Left lung (tissue), 10 donors: ENCODE measurements around the gene KIRREL3. TPM values are rescaled to one million over a fixed set of nuclear protein-coding genes. Genes with fewer than 3 reads are reported as not detected.

Source experiments
- ATAC-seq: fragments of 200-7000 bp; cut with Tn5 transposase; one replicate; pipeline ENCODE4 v1.9.1; 2020; ENCODE audit warnings: moderate library complexity
- DNase-seq, 4 donors: peaks; one replicate each; pipeline ENCODE4 v3.0.0-alpha.2; 2013 to 2020
- H3K27ac ChIP-seq, 2 donors: fragments of 200-600 bp; sonication (generic) in 1 of 2; one replicate each; pipeline versions ENCODE4 v1.5.0 to v1.8.0; 2020 to 2021
- H3K27me3 ChIP-seq, 2 donors: fragments of 200-600 bp; sonication (generic) in 1 of 2; one replicate each; pipeline versions ENCODE4 v1.5.0 to v1.8.0; 2020 to 2021
- H3K36me3 ChIP-seq, 2 donors: fragments of 200-600 bp; sonication (generic) in 1 of 2; one replicate each; pipeline versions ENCODE4 v1.5.0 to v1.8.0; 2020 to 2021
- H3K4me1 ChIP-seq, 2 donors: fragments of 200-600 bp; one replicate each; pipeline ENCODE4 v1.8.0; 2021
- H3K4me3 ChIP-seq, 2 donors: fragments of 200-600 bp; sonication (generic) in 1 of 2; one replicate each; pipeline versions ENCODE4 v1.5.0 to v1.8.0; 2020 to 2021; ENCODE audit warnings: mild to moderate bottlenecking in 1 of 2
- H3K9me3 ChIP-seq, 2 donors: fragments of 200-600 bp; sonication (generic) in 1 of 2; one replicate each; pipeline versions ENCODE4 v1.5.0 to v1.8.0; 2020 to 2021
- CTCF ChIP-seq, 2 donors: fragments of 200-600 bp; sonication (generic) in 1 of 2; IDR thresholded peaks; one replicate each; pipeline versions ENCODE4 v1.5.0 to v1.8.0; 2021; ENCODE audit warnings: antibody characterized with exemption in 2 of 2
- intact Hi-C, 2 donors: fragments of 100-400 bp; cut with DNase I; formaldehyde crosslinking; loops; one replicate each; pipeline versions ENCODE4 v1.11.2 to v1.14.2; 2022
- polyA plus RNA-seq, 6 donors: library from polyadenylated mRNA; unstranded; fragments of 120-200 nt; gene quantifications; one replicate each; pipeline ENCODE4 v1.2.1, GENCODE V29; 2013; ENCODE audit not compliant: insufficient read length in 6 of 6
- total RNA-seq, 2 donors: library from RNA; stranded (reverse); fragmentation: NEBNext Ultra II Directional; extraction: Animal tissue kit (Norgen Biotek cat#: 25700); gene quantifications; one replicate each; pipeline ENCODE4 v1.2.1, GENCODE V29; 2021
- donor health status: DM: no; HTN: yes; CAD: no.
- donor health status: DM: no; HTN: no; CAD: no.

KIRREL3 gene
- total and polyA plus RNA-seq, 8 donors, result 1.6 to 2.5 (median 2.0) TPM; not detected in 2

DNA sequence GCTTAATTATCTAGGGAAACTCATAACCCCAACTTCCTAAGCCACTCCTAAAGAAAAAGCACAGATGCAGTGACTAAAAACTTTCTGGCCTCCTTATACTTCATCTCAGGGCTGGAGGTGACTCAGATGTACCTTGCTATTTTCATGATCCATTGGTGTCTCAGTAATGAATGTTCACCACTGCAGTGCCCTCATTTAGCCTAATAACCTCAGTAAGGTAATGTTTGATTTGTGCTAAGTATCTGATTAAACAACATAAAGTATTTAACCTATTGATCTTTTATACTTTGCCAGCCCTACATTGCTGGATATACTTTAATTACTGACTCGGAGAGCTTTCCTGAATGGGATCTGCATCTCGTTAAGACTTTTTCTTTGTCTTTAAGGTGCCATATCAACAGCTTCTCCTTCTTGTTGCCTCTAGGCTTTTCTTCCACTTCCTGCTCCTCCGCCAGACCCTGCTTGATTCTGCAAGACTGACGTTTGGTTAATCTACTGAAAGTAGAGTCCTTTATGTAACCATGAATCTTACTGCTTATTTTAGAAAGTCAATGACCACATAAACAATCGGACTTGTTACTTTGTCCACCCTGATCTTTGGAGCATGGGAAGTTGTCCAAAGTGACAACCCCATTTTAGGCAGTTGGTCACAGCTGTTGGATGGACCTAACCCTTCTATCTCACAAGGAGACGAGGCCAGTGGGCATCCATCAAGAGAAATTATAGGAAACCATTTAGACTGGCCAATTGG, 342.1 kb downstream of the KIRREL3 start:
- Histone ChIP-seq H3K27ac (no peak overlapping the region), H3K4me1 (no peaks in the 10 kb centered on the region), H3K9me3 (no peaks in the 10 kb centered on the region), H3K36me3 (no peaks in the 10 kb centered on the region), H3K4me3 (no peak overlapping the region), H3K27me3 (peaks cover 0 to 23% of the 10 kb centered on the region in 2 donors)
- ATAC-seq, result no peak
- no peak for TF ChIP-seq CTCF (IDR thresholded peaks at IDR 0.05)
- DNase-seq, result no peak
- intact Hi-C loops, result no loop called here

DNA sequence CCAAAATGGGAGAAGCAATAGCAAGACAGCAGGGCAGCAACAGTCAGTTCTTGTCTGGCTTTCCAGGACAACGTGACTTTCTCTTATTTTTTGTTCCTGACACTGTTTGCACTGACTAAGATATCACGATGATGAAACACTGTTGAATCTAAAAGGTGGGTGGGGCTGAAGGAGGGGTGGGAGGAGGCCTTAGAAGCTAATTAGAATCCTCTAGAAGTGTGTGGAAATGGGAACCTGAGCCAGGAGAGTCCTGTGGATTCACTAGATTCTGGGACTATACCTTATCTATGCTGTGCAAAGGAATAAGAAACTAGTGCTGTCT, 344.8 kb downstream of the KIRREL3 start:
- ATAC-seq, result no peak

GRCh38 chr11:126654886-126655806, 345.4 kb downstream of the KIRREL3 start:
- no peak overlapping the region for H3K4me3 ChIP-seq
- ATAC-seq, result no peak
- H3K36me3 ChIP-seq, result no peaks in the 10 kb centered on the region
- no peak overlapping the region for H3K27ac ChIP-seq
- no peak for DNase-seq
- TF ChIP-seq CTCF (IDR thresholded peaks at IDR 0.05), result no peak
- H3K9me3 ChIP-seq, result no peaks in the 10 kb centered on the region
- no peaks in the 10 kb centered on the region for H3K4me1 ChIP-seq
- peaks cover 0 to 23% of the 10 kb centered on the region in 2 donors for H3K27me3 ChIP-seq
- intact Hi-C loops, result no loop called here

More for the DNA sequence above, 344.8 kb downstream of the KIRREL3 start:
- H3K27me3 ChIP-seq, result peaks cover 0 to 23% of the 10 kb centered on the region in 2 donors
- H3K4me1 ChIP-seq, result no peaks in the 10 kb centered on the region
- intact Hi-C loops, result no loop called here
- H3K36me3 ChIP-seq, result no peaks in the 10 kb centered on the region
- H3K27ac ChIP-seq, result no peak overlapping the region
- H3K9me3 ChIP-seq, result no peaks in the 10 kb centered on the region
- peak in 1 of 4 donors; percentile 1 for DNase-seq
- no peak overlapping the region for H3K4me3 ChIP-seq
- no peak for TF ChIP-seq CTCF (IDR thresholded peaks at IDR 0.05)

DNA sequence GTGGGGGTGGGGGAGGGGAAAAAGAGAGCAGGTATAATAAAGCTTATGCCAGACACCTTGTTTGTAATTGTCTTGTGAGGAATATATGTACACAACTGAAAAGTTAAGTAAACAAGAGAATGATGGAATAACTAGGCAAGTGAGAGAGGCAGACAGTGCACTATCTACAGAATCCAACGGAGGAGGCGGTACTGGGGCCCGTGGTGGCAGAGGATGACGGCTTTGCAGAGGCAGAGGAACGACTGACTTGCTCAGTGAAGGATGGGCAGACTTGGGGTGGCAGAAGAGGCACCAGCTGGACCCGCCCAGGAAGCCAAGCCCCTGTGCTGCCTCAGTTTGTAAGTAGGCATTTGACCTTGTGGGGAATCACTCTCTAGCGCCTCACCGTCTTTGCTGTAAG, 347.5 kb downstream of the KIRREL3 start:
- no peak for TF ChIP-seq CTCF (IDR thresholded peaks at IDR 0.05)
- ATAC-seq (no peak), DNase-seq (no peak)
- Histone ChIP-seq H3K4me3 (no peak overlapping the region), H3K9me3 (no peaks in the 10 kb centered on the region), H3K36me3 (no peaks in the 10 kb centered on the region), H3K4me1 (no peaks in the 10 kb centered on the region), H3K27ac (no peak overlapping the region), H3K27me3 (peaks cover 0 to 23% of the 10 kb centered on the region in 2 donors)
- intact Hi-C loops, result no loop called here

DNA sequence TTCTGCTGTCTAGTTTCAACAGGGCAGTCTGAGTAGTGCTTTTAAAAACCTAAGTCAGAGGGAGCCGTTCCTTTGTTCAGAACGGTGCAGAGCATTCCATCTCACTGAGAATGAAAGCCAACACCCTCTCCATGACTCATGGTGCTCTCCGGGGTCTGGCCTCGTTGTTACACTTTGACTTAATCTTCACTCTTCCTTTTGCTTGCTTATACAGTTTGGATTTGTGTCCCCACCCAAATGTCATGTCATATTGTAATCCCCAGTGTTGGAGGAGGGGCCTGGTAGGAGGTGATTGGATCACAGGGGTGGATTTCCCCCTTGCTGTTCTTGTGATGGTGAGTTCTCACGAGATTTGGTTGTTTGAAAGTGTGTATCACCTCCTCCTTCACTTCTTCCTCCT, 352.8 kb downstream of the KIRREL3 start:
- Histone ChIP-seq H3K9me3 (no peaks in the 10 kb centered on the region), H3K27ac (no peak overlapping the region), H3K4me3 (no peak overlapping the region), H3K4me1 (no peaks in the 10 kb centered on the region), H3K36me3 (no peaks in the 10 kb centered on the region), H3K27me3 (no peaks in the 10 kb centered on the region)
- no peak for TF ChIP-seq CTCF (IDR thresholded peaks at IDR 0.05)
- intact Hi-C loops, result no loop called here
- DNase-seq (no peak), ATAC-seq (peak; percentile 65)
